ENCODE data around the gene CDY1.
"Not testable (repeated sequence)": the region's sequence is repeated elsewhere in the genome, so short reads cannot be mapped to it uniquely, and the experiment has no call there.

CDY1 gene, protein sequence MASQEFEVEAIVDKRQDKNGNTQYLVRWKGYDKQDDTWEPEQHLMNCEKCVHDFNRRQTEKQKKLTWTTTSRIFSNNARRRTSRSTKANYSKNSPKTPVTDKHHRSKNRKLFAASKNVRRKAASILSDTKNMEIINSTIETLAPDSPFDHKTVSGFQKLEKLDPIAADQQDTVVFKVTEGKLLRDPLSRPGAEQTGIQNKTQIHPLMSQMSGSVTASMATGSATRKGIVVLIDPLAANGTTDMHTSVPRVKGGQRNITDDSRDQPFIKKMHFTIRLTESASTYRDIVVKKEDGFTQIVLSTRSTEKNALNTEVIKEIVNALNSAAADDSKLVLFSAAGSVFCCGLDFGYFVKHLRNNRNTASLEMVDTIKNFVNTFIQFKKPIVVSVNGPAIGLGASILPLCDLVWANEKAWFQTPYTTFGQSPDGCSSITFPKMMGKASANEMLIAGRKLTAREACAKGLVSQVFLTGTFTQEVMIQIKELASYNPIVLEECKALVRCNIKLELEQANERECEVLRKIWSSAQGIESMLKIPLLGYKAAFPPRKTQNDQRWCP

DNA sequence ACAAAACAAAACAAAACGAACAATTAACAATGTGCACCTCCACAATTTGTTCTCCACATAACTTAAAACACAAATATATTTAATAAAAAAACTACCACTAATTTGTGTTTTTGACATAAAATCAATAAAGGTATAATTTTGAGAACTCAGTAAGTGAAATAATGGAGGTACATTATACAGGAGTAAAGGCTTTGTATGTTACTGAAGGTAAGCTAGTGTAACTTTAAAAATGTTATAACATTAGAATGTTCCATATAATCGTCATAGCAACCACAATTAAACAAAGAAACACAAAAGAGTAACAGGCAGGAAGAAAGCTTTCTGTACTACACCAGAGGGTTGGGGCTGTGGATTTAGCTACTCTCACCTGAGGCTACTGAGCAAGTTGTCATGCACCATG is at the start of gene CDY1:
CDY1 (plus strand) TSS at position 301 of the 400 bp plus-strand sequence. CDS start 326 bp downstream, outside the sequence.
- not testable (repeated sequence) for DNase-seq

DNA sequence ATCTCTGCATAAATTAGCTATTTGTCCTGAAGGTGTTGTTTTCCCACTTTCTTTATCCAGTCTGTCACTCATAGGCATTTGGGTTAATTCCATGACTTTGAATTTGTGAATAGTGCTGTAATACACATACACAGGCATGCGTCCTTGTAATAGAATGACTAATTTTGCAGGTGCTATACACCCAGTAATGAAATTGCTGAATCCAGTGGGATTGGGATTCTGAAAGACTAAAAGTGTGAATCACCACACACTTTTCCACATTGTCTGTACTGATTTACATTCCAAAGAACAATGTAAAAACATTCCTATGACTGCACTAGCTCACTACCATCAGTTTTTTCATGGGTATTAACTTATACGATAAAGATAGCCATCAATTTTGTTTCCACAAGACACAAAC is 28.6 kb upstream of the CDY1 start:
- DNase-seq: not testable (repeated sequence)

DNA sequence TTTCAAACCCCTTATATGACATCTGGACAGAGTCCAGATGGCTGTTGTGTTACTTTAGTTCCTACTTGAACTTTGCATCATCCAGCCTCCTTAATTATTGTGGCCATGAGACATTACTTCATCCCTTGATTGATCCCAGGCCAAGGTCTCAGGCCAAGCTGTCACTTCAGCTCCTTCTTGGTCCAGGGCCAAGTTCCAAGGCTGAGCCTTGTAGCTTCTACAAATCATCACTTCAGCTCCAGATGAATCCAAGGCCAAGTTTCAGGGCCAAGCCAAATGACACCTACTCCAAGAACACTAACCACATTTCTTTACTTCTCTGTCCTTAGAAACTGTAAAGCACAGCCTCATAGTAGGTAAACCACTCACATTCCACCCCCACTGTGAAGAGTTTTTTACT is 1.7 kb upstream of the CDY1 start:
- DNase-seq: not testable (repeated sequence)

DNA sequence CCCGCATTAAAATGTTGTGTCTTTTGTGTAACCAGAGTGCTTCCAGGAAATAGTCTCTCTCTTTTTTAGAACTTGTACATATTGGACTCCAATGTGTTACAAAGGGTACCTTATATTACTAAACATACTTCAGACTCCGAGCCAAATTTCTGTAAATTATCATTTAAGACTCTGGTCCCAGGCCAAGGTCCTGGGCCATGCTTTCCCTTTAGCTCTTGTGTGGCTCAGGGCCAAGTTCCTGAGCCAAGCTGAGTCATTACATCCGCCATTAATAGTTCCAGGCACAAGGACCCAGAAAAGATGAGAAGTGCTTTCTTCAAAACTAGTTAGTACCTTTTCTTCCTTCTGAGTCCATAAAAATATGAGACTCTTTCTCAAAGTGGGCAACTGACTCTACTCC is 4.6 kb downstream of the CDY1 start:
- DNase-seq: not testable (repeated sequence)

DNA sequence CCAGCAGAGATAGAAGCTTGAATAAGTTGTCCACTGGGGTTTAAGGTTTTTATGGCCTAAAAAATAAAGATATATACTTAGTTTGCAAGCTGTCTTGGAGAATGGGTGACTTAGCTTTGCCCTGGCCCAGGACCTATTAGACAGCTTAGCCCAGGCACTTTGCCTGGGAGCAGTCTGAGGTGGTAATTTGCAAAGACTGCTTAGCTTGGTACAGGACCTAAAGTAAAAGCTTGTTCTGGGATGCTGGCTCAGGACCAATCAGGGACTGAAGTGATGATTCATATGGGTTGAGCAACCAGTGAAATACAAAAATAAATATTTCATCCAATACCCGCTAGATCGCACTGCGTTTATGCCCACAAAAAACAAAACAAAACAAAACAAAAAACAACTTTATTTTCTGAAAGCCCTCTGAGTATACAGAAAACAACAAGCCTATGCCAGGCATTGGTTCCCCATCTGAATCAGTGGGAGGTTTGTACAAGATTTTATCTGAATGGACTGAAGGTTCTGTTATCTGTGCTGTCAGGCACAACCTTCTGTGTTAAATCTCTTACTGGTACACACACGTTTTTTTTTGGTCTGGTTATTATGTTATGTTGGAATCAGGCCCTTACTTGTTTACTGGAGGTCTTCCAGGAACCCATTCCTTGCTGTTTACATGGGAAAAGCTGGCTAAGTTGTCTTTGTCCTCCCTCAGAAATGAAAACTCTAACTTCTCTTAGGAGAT is 8.6 kb downstream of the CDY1 start:
- not testable (repeated sequence) for DNase-seq

DNA sequence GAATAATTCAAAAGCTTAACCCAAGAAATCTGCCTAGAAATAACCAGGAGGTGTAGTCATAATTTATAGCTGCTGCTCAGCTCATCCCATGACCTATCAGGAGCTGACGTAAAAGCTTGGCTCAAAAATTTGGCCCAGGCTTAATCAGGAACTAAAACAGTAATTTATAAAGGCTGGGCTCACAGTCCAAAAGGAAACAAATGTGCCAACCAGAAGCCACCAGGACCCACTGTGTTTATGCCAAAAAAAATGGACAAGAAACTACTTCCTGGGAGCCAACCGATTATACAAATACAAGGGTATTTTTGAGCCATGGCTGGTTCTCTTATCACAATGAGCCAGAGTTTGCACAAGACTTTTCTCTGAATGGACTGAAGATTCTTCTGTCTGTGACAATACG is 17.9 kb downstream of the CDY1 start:
- DNase-seq: not testable (repeated sequence)

DNA sequence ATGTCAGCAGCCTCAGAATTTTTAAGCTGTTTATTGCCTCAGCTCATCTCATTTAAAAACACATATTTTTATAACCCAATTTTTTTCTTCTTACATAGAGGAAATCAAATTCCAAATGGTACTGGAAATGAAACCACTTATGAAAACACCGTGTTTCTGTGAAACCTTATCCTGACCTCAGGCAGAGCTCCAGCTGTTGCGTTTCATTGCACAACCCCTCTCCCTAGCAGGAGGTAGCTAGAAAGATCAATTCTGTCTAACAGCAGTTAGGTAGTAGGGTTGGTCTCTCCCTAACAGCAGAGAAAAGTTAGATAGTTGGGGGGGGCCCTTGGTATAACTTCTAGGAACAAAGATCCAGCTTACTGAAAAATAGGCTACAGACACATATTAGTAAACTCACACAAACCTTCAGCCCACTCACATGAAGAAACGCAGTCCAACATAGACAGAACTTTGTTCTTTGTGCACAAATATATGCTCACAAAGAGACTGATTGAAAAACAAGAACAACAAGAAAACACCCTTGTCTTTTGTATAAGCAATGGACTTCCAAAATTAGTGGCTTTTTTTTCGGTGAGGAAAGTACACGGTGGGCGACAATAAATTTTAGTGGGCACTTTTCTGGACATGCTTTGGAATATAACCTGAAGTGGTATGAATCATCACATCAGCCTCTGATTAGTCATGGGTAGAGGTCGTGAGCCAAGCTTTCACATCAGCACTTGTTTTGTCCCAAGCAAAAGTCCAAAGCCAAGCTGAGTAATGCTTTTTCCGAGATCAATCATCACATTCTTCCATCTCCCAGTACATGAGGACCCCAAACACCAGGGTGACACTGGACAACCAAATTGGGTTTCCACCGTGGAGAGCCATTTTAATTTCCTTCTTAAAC is 21.4 kb downstream of the CDY1 start:
- not testable (repeated sequence) for DNase-seq

All from CD4-positive, alpha-beta T cell treated with Interleukin-4 for 1 hour (primary cell).